Neuronal stem cell (in vitro differentiated cells): ENCODE data around the gene FERMT3.

Experiments
- DNase-seq: peaks from one replicate; pipeline ENCODE4 v3.0.0-alpha.2; 2013; ENCODE audit warnings: low spot score
- H2AFZ ChIP-seq: one replicate; pipeline ENCODE4 v1.6.1; 2013; ENCODE audit warnings: mild to moderate bottlenecking, low read length, inconsistent platforms
- H2AK5ac ChIP-seq: 2 replicates; pipeline ENCODE4 v1.6.1; 2013; ENCODE audit warnings: low read depth, mild to moderate bottlenecking, inconsistent platforms, low read length, moderate library complexity, mixed read lengths
- H2BK120ac ChIP-seq: 2 replicates; pipeline ENCODE4 v1.6.1; 2013; ENCODE audit warnings: low read depth, mild to moderate bottlenecking, inconsistent platforms, low read length, moderate library complexity, mixed read lengths
- H2BK12ac ChIP-seq: one replicate; pipeline ENCODE4 v1.6.1; 2013; ENCODE audit warnings: low read length, inconsistent platforms
- H2BK15ac ChIP-seq: 2 replicates; pipeline ENCODE4 v1.6.1; 2013; ENCODE audit warnings: mild to moderate bottlenecking, low read length, inconsistent platforms, mixed read lengths
- H2BK5ac ChIP-seq: one replicate; pipeline ENCODE4 v1.6.1; 2013; ENCODE audit warnings: inconsistent platforms, mild to moderate bottlenecking, low read length, moderate library complexity
- H3K14ac ChIP-seq: one replicate; pipeline ENCODE4 v1.6.1; 2013; ENCODE audit warnings: low read length, inconsistent platforms
- H3K18ac ChIP-seq: 2 replicates; pipeline ENCODE4 v1.6.1; 2013; ENCODE audit warnings: low read length, inconsistent platforms
- H3K23ac ChIP-seq: 2 replicates; pipeline ENCODE4 v1.6.1; 2013; ENCODE audit warnings: low read depth, mild to moderate bottlenecking, mixed read lengths, low read length, inconsistent platforms; ENCODE audit not compliant: poor library complexity
- H3K27ac ChIP-seq: replicated peaks from 3 replicates; pipeline ENCODE4 v1.5.1; 2013; ENCODE audit warnings: low read length, inconsistent platforms
- H3K27me3 ChIP-seq, 3 experiments: 2 replicates each; pipeline ENCODE4 v1.6.1; 2013; ENCODE audit warnings: low read length in 3 of 3, mild to moderate bottlenecking in 2 of 3, inconsistent platforms in 1 of 3, low read depth in 1 of 3, mixed read lengths in 1 of 3, moderate library complexity in 1 of 3; ENCODE audit not compliant: control insufficient read depth in 3 of 3, insufficient read depth in 3 of 3
- H3K36me3 ChIP-seq, 2 donors: replicated peaks in 1 of 2; 2 replicates each; pipeline ENCODE4 v1.6.1; 2013; ENCODE audit warnings: low read length in 2 of 2; ENCODE audit not compliant: control insufficient read depth in 2 of 2, insufficient read depth in 2 of 2
- H3K4ac ChIP-seq: 2 replicates; pipeline ENCODE4 v1.6.1; 2013; ENCODE audit warnings: inconsistent platforms, mild to moderate bottlenecking, low read length, moderate library complexity
- H3K4me1 ChIP-seq, 2 donors: 1 replicate in 1 of 2; 2 replicates in 1 of 2; pipeline ENCODE4 v1.6.1; 2013; ENCODE audit warnings: low read length in 2 of 2, low read depth in 1 of 2; ENCODE audit not compliant: control insufficient read depth in 2 of 2, insufficient read depth in 1 of 2
- H3K4me2 ChIP-seq: one replicate; pipeline ENCODE4 v1.6.1; 2013; ENCODE audit warnings: mild to moderate bottlenecking, low read length, inconsistent platforms; ENCODE audit not compliant: insufficient read depth, poor library complexity, severe bottlenecking
- H3K4me3 ChIP-seq, 2 donors: 2 replicates each; pipeline ENCODE4 v1.5.1; 2013; ENCODE audit warnings: low read length in 2 of 2, mild to moderate bottlenecking in 2 of 2, inconsistent platforms in 1 of 2, moderate library complexity in 1 of 2
- H3K79me1 ChIP-seq: one replicate; pipeline ENCODE4 v1.6.1; 2013; ENCODE audit warnings: low read depth, mild to moderate bottlenecking, inconsistent platforms, low read length, moderate library complexity
- H3K9ac ChIP-seq: one replicate; pipeline ENCODE4 v1.6.1; 2013; ENCODE audit warnings: mild to moderate bottlenecking, low read depth, low read length, inconsistent platforms; ENCODE audit not compliant: poor library complexity
- H3K9me3 ChIP-seq, 2 donors: replicated peaks in 1 of 2; 2 replicates each; pipeline versions ENCODE3 to v1.6.1; 2013; ENCODE audit warnings: low read length in 2 of 2, mild to moderate bottlenecking in 2 of 2, inconsistent platforms in 1 of 2, low read depth in 1 of 2, mixed read lengths in 1 of 2, moderate library complexity in 1 of 2; ENCODE audit not compliant: control insufficient read depth in 2 of 2, insufficient read depth in 1 of 2
- H4K8ac ChIP-seq: one replicate; pipeline ENCODE4 v1.6.1; 2013; ENCODE audit warnings: low read depth, mild to moderate bottlenecking, inconsistent platforms, low read length, moderate library complexity
- H4K91ac ChIP-seq: one replicate; pipeline ENCODE4 v1.6.1; 2013; ENCODE audit warnings: low read length, low read depth, mild to moderate bottlenecking, inconsistent platforms; ENCODE audit not compliant: poor library complexity
- WGBS, 2 donors: extraction: QIAGEN DNeasy Blood & Tissue Kit; methylation state at CpG; one replicate each; pipeline ENCODE4 v1.1.7; 2013; ENCODE audit warnings: missing lambda C conversion rate in 2 of 2, mixed read lengths in 1 of 2; ENCODE audit not compliant: insufficient read length in 2 of 2, insufficient replicate concordance in 1 of 2; ENCODE audit errors: extremely low coverage in 2 of 2; 5-methylcytosine and 5-hydroxymethylcytosine counted together

FERMT3 gene

GRCh38 chr11:64255135-64256128, 48.9 kb downstream of the FERMT3 start:
- Histone ChIP-seq H2BK120ac (no peak overlapping the region), H3K14ac (no peak overlapping the region), H2BK15ac (no peak overlapping the region), H3K23ac (no peak overlapping the region), H2AK5ac (no peak overlapping the region), H2BK5ac (peak overlapping the region; percentile 1), H3K4me2 (no peak overlapping the region), H3K4ac (no peak overlapping the region), H3K9me3 (no peaks in the 10 kb centered on the region), H3K79me1 (no peaks in the 10 kb centered on the region), H3K27me3 (no peaks in the 10 kb centered on the region), H3K27ac (no peak overlapping the region), H3K4me1 (peaks cover 9 to 10% of the 10 kb centered on the region in 2 donors), H3K18ac (no peak overlapping the region), H4K91ac (no peak overlapping the region), H4K8ac (no peak overlapping the region), H3K4me3 (no peak overlapping the region), H3K36me3 (peaks cover 29 to 59% of the 10 kb centered on the region in 2 donors), H2BK12ac (no peak overlapping the region), H2AFZ (no peak overlapping the region), H3K9ac (no peak overlapping the region)
- no peak for DNase-seq
- WGBS, 2 donors = no CpG with 5 or more reads among the region's 35 CpGs

GRCh38 chr11:64256300-64256699, 49.8 kb downstream of the FERMT3 start:
- Histone ChIP-seq H2AFZ (no peak overlapping the region), H3K27me3 (no peaks in the 10 kb centered on the region), H3K9ac (no peak overlapping the region), H2BK15ac (no peak overlapping the region), H2AK5ac (no peak overlapping the region), H3K27ac (no peak overlapping the region), H2BK120ac (no peak overlapping the region), H3K23ac (peak overlapping the region; percentile 93), H3K18ac (no peak overlapping the region), H4K91ac (no peak overlapping the region), H3K4ac (no peak overlapping the region), H2BK12ac (no peak overlapping the region), H3K9me3 (no peaks in the 10 kb centered on the region), H4K8ac (no peak overlapping the region), H3K79me1 (peaks cover 2% of the 10 kb centered on the region), H3K14ac (no peak overlapping the region), H3K4me3 (peak overlapping the region in 1 of 2 donors; percentile 53), H3K4me2 (no peak overlapping the region), H3K4me1 (peaks cover 2 to 6% of the 10 kb centered on the region in 2 donors), H3K36me3 (peaks cover 31 to 63% of the 10 kb centered on the region in 2 donors), H2BK5ac (peak overlapping the region; percentile 1)
- no CpG with 5 or more reads among the region's 15 CpGs for WGBS, 2 donors
- DNase-seq = no peak

GRCh38 chr11:64258356-64258755, 51.8 kb downstream of the FERMT3 start:
- peaks cover 42 to 83% of the 10 kb centered on the region in 2 donors for H3K36me3 ChIP-seq

GRCh38 chr11:64258946-64259532, 52.5 kb downstream of the FERMT3 start:
- Histone ChIP-seq H3K4me2 (no peak overlapping the region), H2BK12ac (no peak overlapping the region), H3K23ac (no peak overlapping the region), H2AFZ (no peak overlapping the region), H3K79me1 (peaks cover 3% of the 10 kb centered on the region), H3K9ac (peak overlapping the region; percentile 70), H2BK5ac (no peak overlapping the region), H3K4me1 (peaks cover 0 to 4% of the 10 kb centered on the region in 2 donors), H3K27me3 (no peaks in the 10 kb centered on the region), H3K27ac (no peak overlapping the region), H2AK5ac (no peak overlapping the region), H3K9me3 (no peaks in the 10 kb centered on the region), H3K4ac (no peak overlapping the region), H3K4me3 (peak overlapping the region in 1 of 2 donors; percentile 43), H3K14ac (no peak overlapping the region), H2BK15ac (no peak overlapping the region), H4K91ac (no peak overlapping the region), H3K36me3 (peaks cover 43 to 87% of the 10 kb centered on the region in 2 donors), H3K18ac (no peak overlapping the region), H4K8ac (no peak overlapping the region), H2BK120ac (peak overlapping the region; percentile 31)
- WGBS, 2 donors = no CpG with 5 or more reads among the region's 32 CpGs
- no peak for DNase-seq

More at GRCh38 chr11:64258356-64258755, 51.8 kb downstream of the FERMT3 start:
- H2AFZ ChIP-seq = no peak overlapping the region
- no peak overlapping the region for H3K23ac ChIP-seq
- H2BK5ac ChIP-seq = no peak overlapping the region
- DNase-seq = no peak
- no peak overlapping the region for H2BK12ac ChIP-seq
- peaks cover 0 to 1% of the 10 kb centered on the region in 2 donors for H3K4me1 ChIP-seq
- H3K9ac ChIP-seq = no peak overlapping the region
- H3K4ac ChIP-seq = no peak overlapping the region
- peak overlapping the region in 1 of 2 donors; percentile 9 for H3K4me3 ChIP-seq
- H2BK15ac ChIP-seq = no peak overlapping the region
- no CpG with 5 or more reads among the region's 24 CpGs for WGBS, 2 donors
- H3K18ac ChIP-seq = no peak overlapping the region
- no peaks in the 10 kb centered on the region for H3K27me3 ChIP-seq
- H3K79me1 ChIP-seq = peaks cover 3% of the 10 kb centered on the region
- no peak overlapping the region for H2AK5ac ChIP-seq
- H3K4me2 ChIP-seq = no peak overlapping the region
- no peak overlapping the region for H4K8ac ChIP-seq
- no peak overlapping the region for H4K91ac ChIP-seq
- no peak overlapping the region for H2BK120ac ChIP-seq
- no peaks in the 10 kb centered on the region for H3K9me3 ChIP-seq
- H3K27ac ChIP-seq = no peak overlapping the region
- H3K14ac ChIP-seq = no peak overlapping the region
